ENCODE results near the gene TBC1D25.

The TBC1D25 gene

DNA sequence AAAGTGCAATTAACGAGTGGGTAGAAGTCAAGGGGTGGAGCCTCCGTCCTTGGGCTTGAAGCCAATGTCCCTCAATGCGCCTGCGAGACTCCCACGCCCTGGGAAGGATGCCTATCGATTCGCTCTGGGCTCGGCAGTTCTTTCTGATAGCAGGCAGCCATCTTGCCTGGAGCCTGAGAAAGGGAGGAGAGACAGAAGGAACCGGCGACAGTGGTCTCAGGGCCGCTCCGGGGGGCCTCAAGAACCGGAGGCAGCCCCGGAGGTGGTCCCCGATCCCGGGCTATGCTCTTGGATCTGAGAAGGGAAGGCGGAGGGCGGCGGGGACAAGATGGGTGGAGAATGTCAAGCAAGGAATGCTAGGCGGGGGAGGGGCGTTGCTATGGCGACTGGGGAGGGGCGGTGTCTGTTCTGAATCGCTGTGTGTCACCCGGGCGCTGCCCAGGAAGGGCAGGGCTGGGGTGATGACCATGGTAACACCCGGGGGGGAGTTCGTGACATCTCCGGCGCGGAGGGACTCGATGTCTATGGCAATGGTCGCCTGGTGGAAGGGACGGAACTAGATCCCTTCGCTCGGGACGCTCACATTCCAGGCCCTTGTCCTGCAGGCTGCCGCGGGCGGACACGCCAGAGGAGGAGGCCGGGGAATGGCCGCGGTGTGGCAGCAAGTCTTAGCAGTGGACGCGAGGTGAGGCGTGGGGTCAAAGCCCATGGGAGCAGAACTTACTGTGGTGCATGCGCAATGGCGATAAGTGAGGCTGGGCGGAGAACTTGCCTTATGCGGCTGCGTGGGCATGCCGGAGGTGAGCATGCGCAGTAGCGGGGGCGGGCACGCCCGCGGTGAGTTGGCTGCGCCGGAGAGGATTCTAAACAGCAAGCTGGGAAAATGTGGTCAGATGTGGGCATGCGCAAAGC, 58.1 kb downstream of the TBC1D25 start, which contains the start of gene WDR13 (continued):
- TF ChIP-seq, protein P1, sequence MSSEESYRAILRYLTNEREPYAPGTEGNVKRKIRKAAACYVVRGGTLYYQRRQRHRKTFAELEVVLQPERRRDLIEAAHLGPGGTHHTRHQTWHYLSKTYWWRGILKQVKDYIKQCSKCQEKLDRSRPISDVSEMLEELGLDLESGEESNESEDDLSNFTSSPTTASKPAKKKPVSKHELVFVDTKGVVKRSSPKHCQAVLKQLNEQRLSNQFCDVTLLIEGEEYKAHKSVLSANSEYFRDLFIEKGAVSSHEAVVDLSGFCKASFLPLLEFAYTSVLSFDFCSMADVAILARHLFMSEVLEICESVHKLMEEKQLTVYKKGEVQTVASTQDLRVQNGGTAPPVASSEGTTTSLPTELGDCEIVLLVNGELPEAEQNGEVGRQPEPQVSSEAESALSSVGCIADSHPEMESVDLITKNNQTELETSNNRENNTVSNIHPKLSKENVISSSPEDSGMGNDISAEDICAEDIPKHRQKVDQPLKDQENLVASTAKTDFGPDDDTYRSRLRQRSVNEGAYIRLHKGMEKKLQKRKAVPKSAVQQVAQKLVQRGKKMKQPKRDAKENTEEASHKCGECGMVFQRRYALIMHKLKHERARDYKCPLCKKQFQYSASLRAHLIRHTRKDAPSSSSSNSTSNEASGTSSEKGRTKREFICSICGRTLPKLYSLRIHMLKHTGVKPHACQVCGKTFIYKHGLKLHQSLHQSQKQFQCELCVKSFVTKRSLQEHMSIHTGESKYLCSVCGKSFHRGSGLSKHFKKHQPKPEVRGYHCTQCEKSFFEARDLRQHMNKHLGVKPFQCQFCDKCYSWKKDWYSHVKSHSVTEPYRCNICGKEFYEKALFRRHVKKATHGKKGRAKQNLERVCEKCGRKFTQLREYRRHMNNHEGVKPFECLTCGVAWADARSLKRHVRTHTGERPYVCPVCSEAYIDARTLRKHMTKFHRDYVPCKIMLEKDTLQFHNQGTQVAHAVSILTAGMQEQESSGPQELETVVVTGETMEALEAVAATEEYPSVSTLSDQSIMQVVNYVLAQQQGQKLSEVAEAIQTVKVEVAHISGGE (tag by site-specific recombination; conservative IDR thresholded peaks at IDR 0.05; ENCODE audit: low read depth) = peak; percentile 44
- no peak for TF ChIP-seq ZNF658 (tag by site-specific recombination; IDR thresholded peaks at IDR 0.05)
- peak; percentile 70 for TF ChIP-seq ZSCAN30 (tag by site-specific recombination; IDR thresholded peaks at IDR 0.05)
- TF ChIP-seq, protein P2, sequence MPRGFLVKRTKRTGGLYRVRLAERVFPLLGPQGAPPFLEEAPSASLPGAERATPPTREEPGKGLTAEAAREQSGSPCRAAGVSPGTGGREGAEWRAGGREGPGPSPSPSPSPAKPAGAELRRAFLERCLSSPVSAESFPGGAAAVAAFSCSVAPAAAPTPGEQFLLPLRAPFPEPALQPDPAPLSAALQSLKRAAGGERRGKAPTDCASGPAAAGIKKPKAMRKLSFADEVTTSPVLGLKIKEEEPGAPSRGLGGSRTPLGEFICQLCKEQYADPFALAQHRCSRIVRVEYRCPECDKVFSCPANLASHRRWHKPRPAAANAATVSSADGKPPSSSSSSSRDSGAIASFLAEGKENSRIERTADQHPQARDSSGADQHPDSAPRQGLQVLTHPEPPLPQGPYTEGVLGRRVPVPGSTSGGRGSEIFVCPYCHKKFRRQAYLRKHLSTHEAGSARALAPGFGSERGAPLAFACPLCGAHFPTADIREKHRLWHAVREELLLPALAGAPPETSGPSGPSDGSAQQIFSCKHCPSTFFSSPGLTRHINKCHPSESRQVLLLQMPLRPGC (tag by site-specific recombination; IDR thresholded peaks at IDR 0.05) = no peak
- no peak for TF ChIP-seq MYNN (tag by site-specific recombination; IDR thresholded peaks at IDR 0.05; ENCODE audit: borderline replicate concordance)
- TF ChIP-seq ZNF335 (tag by site-specific recombination; conservative IDR thresholded peaks at IDR 0.05) = peak; percentile 90
- TF ChIP-seq ZNF830 (tag by site-specific recombination; IDR thresholded peaks at IDR 0.05; ENCODE audit: low read depth) = no peak
- no peak for TF ChIP-seq ZNF473 (tag by site-specific recombination; IDR thresholded peaks at IDR 0.05)
- TF ChIP-seq ZNF354C (tag by site-specific recombination; IDR thresholded peaks at IDR 0.05; ENCODE audit: borderline replicate concordance, low read depth) = no peak
- TF ChIP-seq, protein P3, sequence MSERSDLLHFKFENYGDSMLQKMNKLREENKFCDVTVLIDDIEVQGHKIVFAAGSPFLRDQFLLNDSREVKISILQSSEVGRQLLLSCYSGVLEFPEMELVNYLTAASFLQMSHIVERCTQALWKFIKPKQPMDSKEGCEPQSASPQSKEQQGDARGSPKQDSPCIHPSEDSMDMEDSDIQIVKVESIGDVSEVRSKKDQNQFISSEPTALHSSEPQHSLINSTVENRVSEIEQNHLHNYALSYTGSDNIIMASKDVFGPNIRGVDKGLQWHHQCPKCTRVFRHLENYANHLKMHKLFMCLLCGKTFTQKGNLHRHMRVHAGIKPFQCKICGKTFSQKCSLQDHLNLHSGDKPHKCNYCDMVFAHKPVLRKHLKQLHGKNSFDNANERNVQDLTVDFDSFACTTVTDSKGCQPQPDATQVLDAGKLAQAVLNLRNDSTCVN (tag by site-specific recombination; optimal IDR thresholded peaks at IDR 0.05) = peak; percentile 44
- TF ChIP-seq FEZF1 (tag by site-specific recombination; IDR thresholded peaks at IDR 0.05) = no peak
- peak; percentile 79; the same call in 1 of the 2 replicates for TF ChIP-seq KLF7 (tag by site-specific recombination; IDR thresholded peaks at IDR 0.05; ENCODE audit: borderline replicate concordance)
- TF ChIP-seq ZFHX2 (tag by site-specific recombination; conservative IDR thresholded peaks at IDR 0.05) = peak; percentile 90
- TF ChIP-seq ZNF555 (tag by site-specific recombination; conservative IDR thresholded peaks at IDR 0.05) = no peak
- peak; percentile 22; the same call in 1 of the 2 replicates for TF ChIP-seq ZFP69B (tag by site-specific recombination; IDR thresholded peaks at IDR 0.05)
- no peak; the same call in 1 of the 2 replicates for TF ChIP-seq ZNF239 (tag by site-specific recombination; IDR thresholded peaks at IDR 0.05)
- TF ChIP-seq ZNF23 (tag by site-specific recombination; IDR thresholded peaks at IDR 0.05; ENCODE audit: borderline replicate concordance) = no peak
- no peak for TF ChIP-seq TRIM28 (IDR thresholded peaks at IDR 0.05; ENCODE audit: borderline replicate concordance, low read length)
- peak; percentile 66 for TF ChIP-seq GLIS1 (tag by site-specific recombination; IDR thresholded peaks at IDR 0.05)
- peak; percentile 89 for TF ChIP-seq YY1 (tag by site-specific recombination; IDR thresholded peaks at IDR 0.05)
- TF ChIP-seq ZBTB17 (tag by site-specific recombination; IDR thresholded peaks at IDR 0.05) = peak; percentile 98
- TF ChIP-seq, protein P4, sequence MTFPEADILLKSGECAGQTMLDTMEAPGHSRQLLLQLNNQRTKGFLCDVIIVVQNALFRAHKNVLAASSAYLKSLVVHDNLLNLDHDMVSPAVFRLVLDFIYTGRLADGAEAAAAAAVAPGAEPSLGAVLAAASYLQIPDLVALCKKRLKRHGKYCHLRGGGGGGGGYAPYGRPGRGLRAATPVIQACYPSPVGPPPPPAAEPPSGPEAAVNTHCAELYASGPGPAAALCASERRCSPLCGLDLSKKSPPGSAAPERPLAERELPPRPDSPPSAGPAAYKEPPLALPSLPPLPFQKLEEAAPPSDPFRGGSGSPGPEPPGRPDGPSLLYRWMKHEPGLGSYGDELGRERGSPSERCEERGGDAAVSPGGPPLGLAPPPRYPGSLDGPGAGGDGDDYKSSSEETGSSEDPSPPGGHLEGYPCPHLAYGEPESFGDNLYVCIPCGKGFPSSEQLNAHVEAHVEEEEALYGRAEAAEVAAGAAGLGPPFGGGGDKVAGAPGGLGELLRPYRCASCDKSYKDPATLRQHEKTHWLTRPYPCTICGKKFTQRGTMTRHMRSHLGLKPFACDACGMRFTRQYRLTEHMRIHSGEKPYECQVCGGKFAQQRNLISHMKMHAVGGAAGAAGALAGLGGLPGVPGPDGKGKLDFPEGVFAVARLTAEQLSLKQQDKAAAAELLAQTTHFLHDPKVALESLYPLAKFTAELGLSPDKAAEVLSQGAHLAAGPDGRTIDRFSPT (tag by site-specific recombination; IDR thresholded peaks at IDR 0.05) = peak; percentile 98
- TF ChIP-seq SP2 (tag by site-specific recombination; IDR thresholded peaks at IDR 0.05) = peak; percentile 59
- TF ChIP-seq HOXA7 (CRISPR knock-in tag; IDR thresholded peaks at IDR 0.05; ENCODE audit: borderline replicate concordance) = no peak
- TF ChIP-seq ZNF544 (tag by site-specific recombination; IDR thresholded peaks at IDR 0.05) = no peak
- TF ChIP-seq ZNF169 (tag by site-specific recombination; IDR thresholded peaks at IDR 0.05) = no peak
- TF ChIP-seq ZFP3 (tag by site-specific recombination; IDR thresholded peaks at IDR 0.05; ENCODE audit: low read depth) = no peak
- no peak for TF ChIP-seq ZNF302 (tag by site-specific recombination; IDR thresholded peaks at IDR 0.05; ENCODE audit: low read depth)
- TF ChIP-seq ZNF37A (tag by site-specific recombination; IDR thresholded peaks at IDR 0.05) = no peak
- TF ChIP-seq ZNF366 (tag by site-specific recombination; conservative IDR thresholded peaks at IDR 0.05) = peak; percentile 96
- no peak for TF ChIP-seq ZNF670 (tag by site-specific recombination; IDR thresholded peaks at IDR 0.05; ENCODE audit: low read depth)
